HG03565 (cell line): Measurements from ENCODE around the gene PAM16.

Experiments used
- ATAC-seq: cut with Tn5 transposase; IDR thresholded peaks from one replicate; pipeline ENCODE4 v1.9.1; 2021; ENCODE audit warnings: mild to moderate bottlenecking, moderate library complexity; ENCODE audit not compliant: unreplicated experiment

Gene PAM16

GRCh38 chr16:4383591-4384444, 32.7 kb upstream of the PAM16 start:
- no peak for ATAC-seq

- ATAC-seq: no peak
Measured at GRCh38 chr16:4382795-4383357, 31.8 kb upstream of the PAM16 start.

- no peak for ATAC-seq
Measured at GRCh38 chr16:4381935-4382794, 31.0 kb upstream of the PAM16 start.

- no peak for ATAC-seq
Measured at GRCh38 chr16:4381072-4381934, 30.2 kb upstream of the PAM16 start.

GRCh38 chr16:4380119-4381063, 29.3 kb upstream of the PAM16 start:
- ATAC-seq: no peak

- no peak for ATAC-seq
Measured at GRCh38 chr16:4378999-4379690, 28.0 kb upstream of the PAM16 start.

GRCh38 chr16:4378161-4378666, 27.1 kb upstream of the PAM16 start:
- no peak for ATAC-seq

- ATAC-seq: no peak
Measured at GRCh38 chr16:4377573-4378154, 26.5 kb upstream of the PAM16 start.

- ATAC-seq: no peak
Measured at GRCh38 chr16:4376893-4377572, 25.9 kb upstream of the PAM16 start.

- no peak for ATAC-seq
Measured at GRCh38 chr16:4376126-4376892, 25.2 kb upstream of the PAM16 start.

GRCh38 chr16:4375717-4376116, 24.6 kb upstream of the PAM16 start:
- no peak for ATAC-seq

- ATAC-seq: no peak
Measured at GRCh38 chr16:4373909-4374742, 23.0 kb upstream of the PAM16 start.

- no peak for ATAC-seq
Measured at GRCh38 chr16:4373356-4373908, 22.3 kb upstream of the PAM16 start.

GRCh38 chr16:4372578-4373355, 21.6 kb upstream of the PAM16 start:
- no peak for ATAC-seq

- ATAC-seq: no peak
Measured at GRCh38 chr16:4372001-4372577, 21.0 kb upstream of the PAM16 start.
